GM18520 (cell line): ENCODE measurements around the gene PALD1.
"Not testable (repeated sequence)": the region's sequence is repeated elsewhere in the genome, so short reads cannot be mapped to it uniquely, and the experiment has no call there.

Source experiments
- ATAC-seq: cut with Tn5 transposase; IDR thresholded peaks from one replicate; pipeline ENCODE4 v1.9.1; 2021; ENCODE audit not compliant: unreplicated experiment

The PALD1 gene

GRCh38 chr10:70600512-70601395 lies 122.2 kb downstream of the PALD1 start:
- no peak for ATAC-seq

- no peak for ATAC-seq
These were observed 123.2 kb downstream of the PALD1 start for GRCh38 chr10:70601746-70602145.

GRCh38 chr10:70602665-70603448 lies 124.3 kb downstream of the PALD1 start, which contains the start of gene PRF1:
Gene PRF1, minus strand, starts transcription at chr10:70602741. Its CDS starts 1,839 bp downstream, at chr10:70600902.
- no peak for ATAC-seq

- no peak for ATAC-seq
These were observed 124.9 kb downstream of the PALD1 start for GRCh38 chr10:70603449-70603801.

GRCh38 chr10:70604106-70604505 lies 125.5 kb downstream of the PALD1 start:
- ATAC-seq: no peak

- ATAC-seq: no peak
These were observed 126.6 kb downstream of the PALD1 start for GRCh38 chr10:70605161-70605560.

- ATAC-seq: no peak
These were observed 129.4 kb downstream of the PALD1 start for GRCh38 chr10:70607936-70608335.

GRCh38 chr10:70613941-70614340 lies 135.4 kb downstream of the PALD1 start:
- no peak for ATAC-seq

GRCh38 chr10:70614364-70614763 lies 135.8 kb downstream of the PALD1 start:
- ATAC-seq: not testable (repeated sequence)

GRCh38 chr10:70615211-70615610 lies 136.6 kb downstream of the PALD1 start:
- no peak for ATAC-seq

- ATAC-seq: no peak
These were observed 137.4 kb downstream of the PALD1 start for GRCh38 chr10:70615784-70616522.

- no peak for ATAC-seq
These were observed 138.2 kb downstream of the PALD1 start for GRCh38 chr10:70616761-70617160.
